CD4-positive, alpha-beta T cell treated with Interleukin-6 for 4 hours (primary cell): Measurements from ENCODE around the gene FCSK.

Experiments
- DNase-seq: peaks from one replicate; pipeline ENCODE4 v3.0.0-alpha.2; 2020; ENCODE audit warnings: mixed read lengths

The FCSK gene

GRCh38 chr16:70526403-70526802 lies 72.0 kb downstream of the FCSK start:
- DNase-seq, result no peak

- DNase-seq, result no peak
These were observed 73.1 kb downstream of the FCSK start for GRCh38 chr16:70527315-70527996.

- no peak for DNase-seq
These were observed 74.8 kb downstream of the FCSK start for GRCh38 chr16:70529051-70529777.
